WERI-Rb-1 (cell line): ENCODE results near the gene ZNF335.
"Not testable (repeated sequence)": the region's sequence is repeated elsewhere in the genome, so short reads cannot be mapped to it uniquely, and the experiment has no call there.

ENCODE experiments used
- DNase-seq: peaks from one replicate; pipeline ENCODE4 v3.0.0-alpha.2; 2020
- H3K27ac ChIP-seq: fragments of 250-450 bp; sonication (Bioruptor Pico); 2 replicates; pipeline ENCODE4 v1.5.1; 2020; ENCODE audit warnings: mild to moderate bottlenecking, moderate library complexity
- H3K27me3 ChIP-seq: fragments of 250-450 bp; sonication (Bioruptor Pico); 2 replicates; pipeline ENCODE4 v1.5.1; 2021; ENCODE audit warnings: mild to moderate bottlenecking, low read depth, moderate library complexity; ENCODE audit not compliant: insufficient read depth, severe bottlenecking
- H3K36me3 ChIP-seq: fragments of 250-450 bp; sonication (Bioruptor Pico); 2 replicates; pipeline ENCODE4 v1.5.1; 2020; ENCODE audit warnings: mild to moderate bottlenecking, moderate library complexity
- H3K4me3 ChIP-seq: 2 replicates; pipeline ENCODE4 v1.5.1; 2011; ENCODE audit warnings: low read depth, mild to moderate bottlenecking, control low read depth, low read length
- H3K9me3 ChIP-seq: fragments of 250-450 bp; sonication (Bioruptor Pico); 2 replicates; pipeline ENCODE4 v1.5.1; 2021; ENCODE audit warnings: mild to moderate bottlenecking, moderate library complexity; ENCODE audit not compliant: severe bottlenecking
- CTCF ChIP-seq: IDR thresholded peaks from 2 replicates; pipeline ENCODE4 v1.5.1; 2011; ENCODE audit warnings: low read depth, mild to moderate bottlenecking, control low read depth, inconsistent platforms, low read length

ZNF335 gene

GRCh38 chr20:45935416-45936046 is 36.5 kb downstream of the ZNF335 start:
- TF ChIP-seq CTCF: no peak
- H3K36me3 ChIP-seq: peaks cover 45% of the 10 kb centered on the region
- H3K27me3 ChIP-seq: no peaks in the 10 kb centered on the region
- H3K4me3 ChIP-seq: peak overlapping the region; percentile 70
- H3K27ac ChIP-seq: peak overlapping the region; percentile 100
- no peaks in the 10 kb centered on the region for H3K9me3 ChIP-seq
- DNase-seq: no peak

GRCh38 chr20:45934586-45935415 is 37.2 kb downstream of the ZNF335 start, which contains the start of gene PCIF1:
TSS of gene PCIF1 (plus strand) at chr20:45934683. CDS start at chr20:45939000, 4,317 bp downstream.
- Histone ChIP-seq H3K36me3 (peaks cover 38% of the 10 kb centered on the region), H3K4me3 (peak within 1 kb of the TSS; percentile 97), H3K9me3 (no peaks in the 10 kb centered on the region), H3K27me3 (no peaks in the 10 kb centered on the region), H3K27ac (peak within 1 kb of the TSS; percentile 100)
- peak; percentile 97 for DNase-seq
- TF ChIP-seq CTCF: no peak

GRCh38 chr20:45934046-45934585 is 37.9 kb downstream of the ZNF335 start:
- no peaks in the 10 kb centered on the region for H3K9me3 ChIP-seq
- peak overlapping the region; percentile 100 for H3K27ac ChIP-seq
- no peaks in the 10 kb centered on the region for H3K27me3 ChIP-seq
- peaks cover 31% of the 10 kb centered on the region for H3K36me3 ChIP-seq
- H3K4me3 ChIP-seq: peak overlapping the region; percentile 97
- no peak for TF ChIP-seq CTCF
- peak; percentile 54 for DNase-seq

- H3K36me3 ChIP-seq: peaks cover 24% of the 10 kb centered on the region
- no peaks in the 10 kb centered on the region for H3K9me3 ChIP-seq
- peak; percentile 92 for DNase-seq
- TF ChIP-seq CTCF: peak; percentile 62
- no peaks in the 10 kb centered on the region for H3K27me3 ChIP-seq
- H3K27ac ChIP-seq: peak overlapping the region; percentile 100
- peak overlapping the region; percentile 97 for H3K4me3 ChIP-seq
Measured at GRCh38 chr20:45933266-45934045, 38.5 kb downstream of the ZNF335 start.

- H3K9me3 ChIP-seq, H3K27ac ChIP-seq, DNase-seq, H3K4me3 ChIP-seq, H3K27me3 ChIP-seq, H3K36me3 ChIP-seq: not testable (repeated sequence)
Measured at GRCh38 chr20:45931680-45932079, 40.3 kb downstream of the ZNF335 start.
